PFSK-1 (cell line): ENCODE data around the gene PBOV1.

Source experiments
- FOXP2 ChIP-seq: optimal IDR thresholded peaks from 2 replicates; pipeline ENCODE3; 2011; ENCODE audit warnings: borderline replicate concordance, control low read depth, inconsistent platforms; ENCODE audit not compliant: insufficient read depth; ENCODE audit errors: extremely low read length, extremely low read depth
- POLR2AphosphoS5 ChIP-seq: IDR thresholded peaks from 2 replicates; pipeline ENCODE4 v1.6.1; 2012; ENCODE audit warnings: low read depth, mild to moderate bottlenecking, control low read depth, low read length, moderate library complexity
- SIN3A ChIP-seq: IDR thresholded peaks from 2 replicates; pipeline ENCODE4 v1.6.1; 2012; ENCODE audit warnings: mild to moderate bottlenecking, low read length, moderate library complexity, borderline replicate concordance; ENCODE audit not compliant: insufficient read depth
- TAF1 ChIP-seq: IDR thresholded peaks from 2 replicates; pipeline ENCODE4 v1.6.1; 2012; ENCODE audit warnings: low read length, control low read depth, borderline replicate concordance; ENCODE audit not compliant: insufficient read depth
- TF ChIP-seq, protein P1 (sequence below), 2 experiments: IDR thresholded peaks; 2 replicates each; pipeline versions ENCODE4 v1.6.1 to v1.8.0; 2011 to 2012; ENCODE audit warnings: low read depth in 2 of 2, low read length in 2 of 2, control low read depth in 1 of 2, inconsistent platforms in 1 of 2, mild to moderate bottlenecking in 1 of 2, moderate library complexity in 1 of 2; ENCODE audit not compliant: insufficient read depth in 1 of 2

PBOV1 gene

DNA sequence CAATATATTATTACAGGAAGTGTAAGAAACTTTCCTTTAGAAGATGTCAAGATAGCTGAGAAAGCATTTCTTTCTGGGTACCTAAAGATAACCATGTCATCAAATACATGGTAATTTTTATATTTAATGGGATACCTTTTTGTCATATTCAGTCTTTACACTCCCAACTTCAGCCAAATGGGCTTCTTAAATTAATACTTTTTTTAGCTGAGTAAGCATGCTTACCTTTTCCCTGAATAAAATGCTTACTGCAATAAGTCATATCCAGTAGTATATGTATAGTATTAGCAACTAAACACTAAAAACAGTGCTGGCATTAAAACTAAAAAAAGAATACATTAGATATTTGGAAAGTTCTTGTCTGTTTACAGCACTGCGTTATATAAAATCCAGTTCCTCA, 17.4 kb upstream of the PBOV1 start:
- no peak for TF ChIP-seq POLR2AphosphoS5
- TF ChIP-seq SIN3A = no peak
- TF ChIP-seq, protein P1, sequence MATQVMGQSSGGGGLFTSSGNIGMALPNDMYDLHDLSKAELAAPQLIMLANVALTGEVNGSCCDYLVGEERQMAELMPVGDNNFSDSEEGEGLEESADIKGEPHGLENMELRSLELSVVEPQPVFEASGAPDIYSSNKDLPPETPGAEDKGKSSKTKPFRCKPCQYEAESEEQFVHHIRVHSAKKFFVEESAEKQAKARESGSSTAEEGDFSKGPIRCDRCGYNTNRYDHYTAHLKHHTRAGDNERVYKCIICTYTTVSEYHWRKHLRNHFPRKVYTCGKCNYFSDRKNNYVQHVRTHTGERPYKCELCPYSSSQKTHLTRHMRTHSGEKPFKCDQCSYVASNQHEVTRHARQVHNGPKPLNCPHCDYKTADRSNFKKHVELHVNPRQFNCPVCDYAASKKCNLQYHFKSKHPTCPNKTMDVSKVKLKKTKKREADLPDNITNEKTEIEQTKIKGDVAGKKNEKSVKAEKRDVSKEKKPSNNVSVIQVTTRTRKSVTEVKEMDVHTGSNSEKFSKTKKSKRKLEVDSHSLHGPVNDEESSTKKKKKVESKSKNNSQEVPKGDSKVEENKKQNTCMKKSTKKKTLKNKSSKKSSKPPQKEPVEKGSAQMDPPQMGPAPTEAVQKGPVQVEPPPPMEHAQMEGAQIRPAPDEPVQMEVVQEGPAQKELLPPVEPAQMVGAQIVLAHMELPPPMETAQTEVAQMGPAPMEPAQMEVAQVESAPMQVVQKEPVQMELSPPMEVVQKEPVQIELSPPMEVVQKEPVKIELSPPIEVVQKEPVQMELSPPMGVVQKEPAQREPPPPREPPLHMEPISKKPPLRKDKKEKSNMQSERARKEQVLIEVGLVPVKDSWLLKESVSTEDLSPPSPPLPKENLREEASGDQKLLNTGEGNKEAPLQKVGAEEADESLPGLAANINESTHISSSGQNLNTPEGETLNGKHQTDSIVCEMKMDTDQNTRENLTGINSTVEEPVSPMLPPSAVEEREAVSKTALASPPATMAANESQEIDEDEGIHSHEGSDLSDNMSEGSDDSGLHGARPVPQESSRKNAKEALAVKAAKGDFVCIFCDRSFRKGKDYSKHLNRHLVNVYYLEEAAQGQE (IDR thresholded peaks at IDR 0.05; ENCODE audit: insufficient read depth in 1 of 2, low read depth in 2 of 2, low read length in 2 of 2) = no peak
- TF ChIP-seq TAF1 = no peak
- no peak for TF ChIP-seq FOXP2

DNA sequence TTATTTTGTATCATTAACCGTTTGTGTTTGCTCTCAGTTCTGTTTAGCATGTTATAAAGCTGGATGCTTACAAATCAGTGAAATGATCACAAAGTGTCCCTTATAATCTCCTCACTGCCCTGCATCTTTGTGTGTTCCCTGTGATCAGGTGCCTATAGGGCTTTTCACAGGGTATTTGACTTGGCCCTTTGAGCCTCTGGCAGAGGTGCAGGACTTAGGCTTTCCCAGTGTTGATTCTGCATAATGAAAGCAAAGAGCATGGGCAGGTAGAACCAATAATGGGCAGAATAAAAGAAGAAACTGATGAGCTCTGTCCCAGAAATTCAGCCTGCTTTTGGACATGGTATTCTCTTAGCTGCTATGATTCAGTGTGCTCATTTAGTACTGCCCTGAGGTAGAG, 16.9 kb upstream of the PBOV1 start:
- TF ChIP-seq, protein P1 (IDR thresholded peaks at IDR 0.05; ENCODE audit: insufficient read depth in 1 of 2, low read depth in 2 of 2, low read length in 2 of 2) = no peak
- TF ChIP-seq POLR2AphosphoS5 (no peak), SIN3A (no peak), TAF1 (no peak), FOXP2 (no peak)

DNA sequence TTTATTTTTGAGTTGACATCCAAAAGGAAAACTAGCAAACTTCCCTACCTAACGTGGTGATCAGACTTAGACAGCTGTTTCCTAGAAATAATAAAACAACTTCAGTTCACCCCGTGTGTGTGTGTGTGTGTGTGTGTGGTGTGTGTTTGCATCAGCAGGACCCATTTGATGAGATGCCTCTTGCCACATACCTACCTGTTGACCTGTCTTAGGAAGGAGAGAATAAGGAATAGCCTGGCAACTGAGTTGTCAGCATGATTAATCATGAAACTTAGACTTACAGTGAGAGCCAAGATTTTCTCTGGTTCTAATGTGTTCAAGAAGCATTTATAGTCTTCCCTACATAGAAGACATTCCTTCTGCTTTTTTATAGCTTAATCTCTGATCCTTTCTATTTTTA, 16.1 kb upstream of the PBOV1 start:
- TF ChIP-seq TAF1 = no peak
- no peak for TF ChIP-seq SIN3A
- no peak for TF ChIP-seq FOXP2
- no peak for TF ChIP-seq POLR2AphosphoS5
- TF ChIP-seq, protein P1 (IDR thresholded peaks at IDR 0.05; ENCODE audit: insufficient read depth in 1 of 2, low read depth in 2 of 2, low read length in 2 of 2) = no peak

DNA sequence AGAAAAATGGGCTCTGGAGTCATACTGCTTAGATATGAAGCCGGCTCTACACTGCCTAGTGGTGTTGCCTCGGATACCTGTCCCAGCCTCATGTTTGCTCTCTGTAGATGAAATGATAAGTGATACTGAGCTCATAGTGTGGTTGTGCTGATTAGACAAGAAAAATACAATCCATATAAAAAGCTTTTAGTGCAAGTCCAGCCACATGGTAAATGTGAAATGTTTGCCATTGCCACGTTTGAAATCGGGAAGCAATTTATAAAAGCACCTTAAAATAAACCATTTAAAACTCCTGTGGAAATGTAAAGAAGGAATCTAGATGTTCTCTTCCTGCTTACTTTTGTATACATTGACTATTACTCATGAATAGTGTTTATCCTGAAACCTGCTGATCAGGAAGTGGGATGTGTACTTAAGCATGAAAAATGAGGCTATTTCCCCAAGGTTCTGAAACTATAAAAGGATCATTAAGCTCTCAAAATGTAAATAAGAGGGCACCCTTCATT, 13.1 kb upstream of the PBOV1 start:
- TF ChIP-seq TAF1 (no peak), POLR2AphosphoS5 (no peak), FOXP2 (no peak), SIN3A (no peak)
- TF ChIP-seq, protein P1 (IDR thresholded peaks at IDR 0.05; ENCODE audit: insufficient read depth in 1 of 2, low read depth in 2 of 2, low read length in 2 of 2) = no peak
